ENCODE measurements around the gene HMCN2. TPM values are rescaled to one million over a fixed set of nuclear protein-coding genes. Genes with fewer than 3 reads are reported as not detected.
"Not testable (repeated sequence)": the region's sequence is repeated elsewhere in the genome, so short reads cannot be mapped to it uniquely, and the experiment has no call there.

HMCN2 gene
- total and polyA plus RNA-seq, 2 experiments from 2014 or later = not detected

DNA sequence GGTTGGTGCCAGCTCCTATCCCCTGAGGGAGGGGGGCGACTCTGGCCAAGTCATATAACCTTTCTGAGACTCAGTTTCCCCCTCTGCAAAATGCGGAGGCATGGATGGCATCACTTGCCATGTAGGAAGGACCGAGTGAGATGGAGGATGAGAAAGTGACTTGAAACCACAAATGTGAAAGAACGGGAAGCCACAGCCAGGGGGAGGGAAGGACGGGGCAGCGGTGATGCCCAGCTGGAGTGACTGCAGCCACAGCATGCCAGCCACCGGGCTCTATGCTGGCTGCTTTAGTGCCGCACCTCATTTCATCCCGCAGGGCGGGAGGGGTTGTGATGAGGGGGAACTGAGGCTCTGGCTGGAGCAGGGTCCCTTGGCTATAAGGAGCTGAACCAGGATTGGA lies 74.5 kb downstream of the HMCN2 start:
- 40 to 42% methylated on average over 9 to 10 of the region's 10 CpGs for WGBS, 2 experiments (ENCODE audit: low coverage in 1 of 2, low lambda C conversion rate in 2 of 2, missing lambda C conversion rate in 2 of 2)

GRCh38 chr9:130340557-130340956 lies 75.0 kb downstream of the HMCN2 start:
- H3K9me2 ChIP-seq (ENCODE audit: insufficient read depth); H3K36me3 ChIP-seq (ENCODE audit: low read depth); H3K79me2 ChIP-seq (ENCODE audit: insufficient read depth); H3K27me3 ChIP-seq (replicated peaks; ENCODE audit: insufficient read depth); H3K9ac ChIP-seq; H3K4me2 ChIP-seq (ENCODE audit: unreplicated experiment); H3K4me1 ChIP-seq (ENCODE audit: insufficient read depth); DNase-seq; H3F3A ChIP-seq (ENCODE audit: insufficient read depth); H3K27ac ChIP-seq; H3K4me3 ChIP-seq; H2AFZ ChIP-seq; H3K9me3 ChIP-seq (ENCODE audit: low read depth); H4K20me1 ChIP-seq (ENCODE audit: insufficient read depth): not testable (repeated sequence)
- in situ Hi-C loops (cut with MboI) = loop anchor here (25.0 kb wide), 1 partner anchor 453 kb away; no protein-coding TSS in a partner anchor
- WGBS, 2 experiments (ENCODE audit: low coverage in 1 of 2, low lambda C conversion rate in 2 of 2, missing lambda C conversion rate in 2 of 2) = 89 to 90% methylated on average over 17 of the region's 17 CpGs

More for the DNA sequence above, 74.5 kb downstream of the HMCN2 start:
- H3K9me3 ChIP-seq (ENCODE audit: low read depth) = no peaks in the 10 kb centered on the region
- no peaks in the 10 kb centered on the region for H3K79me2 ChIP-seq (ENCODE audit: insufficient read depth)
- H3K9ac ChIP-seq = no peak overlapping the region
- no peaks in the 10 kb centered on the region for H3K36me3 ChIP-seq (ENCODE audit: low read depth)
- H3F3A ChIP-seq (ENCODE audit: insufficient read depth) = no peaks in the 10 kb centered on the region
- no peaks in the 10 kb centered on the region for H3K4me1 ChIP-seq (ENCODE audit: insufficient read depth)
- no peak overlapping the region for H3K4me2 ChIP-seq (ENCODE audit: unreplicated experiment)
- peak; percentile 24 for DNase-seq
- no peaks in the 10 kb centered on the region for H3K9me2 ChIP-seq (ENCODE audit: insufficient read depth)
- no peaks in the 10 kb centered on the region for H4K20me1 ChIP-seq (ENCODE audit: insufficient read depth)
- no peak overlapping the region for H2AFZ ChIP-seq
- in situ Hi-C loops (cut with MboI) = loop anchor here (25.0 kb wide), 1 partner anchor 453 kb away; no protein-coding TSS in a partner anchor
- H3K4me3 ChIP-seq = no peak overlapping the region
- H3K27me3 ChIP-seq (replicated peaks; ENCODE audit: insufficient read depth) = 0 out of 2 replicates have a peak, but pooled peaks cover 4% of the 10 kb centered on the region
- TF ChIP-seq EZH2phosphoT487 (IDR thresholded peaks at IDR 0.05; ENCODE audit: insufficient read depth, low read depth) (no peak), EZH2 (IDR thresholded peaks at IDR 0.05; ENCODE audit: insufficient read depth, poor library complexity, severe bottlenecking) (no peak)
- no peak overlapping the region for H3K27ac ChIP-seq

DNA sequence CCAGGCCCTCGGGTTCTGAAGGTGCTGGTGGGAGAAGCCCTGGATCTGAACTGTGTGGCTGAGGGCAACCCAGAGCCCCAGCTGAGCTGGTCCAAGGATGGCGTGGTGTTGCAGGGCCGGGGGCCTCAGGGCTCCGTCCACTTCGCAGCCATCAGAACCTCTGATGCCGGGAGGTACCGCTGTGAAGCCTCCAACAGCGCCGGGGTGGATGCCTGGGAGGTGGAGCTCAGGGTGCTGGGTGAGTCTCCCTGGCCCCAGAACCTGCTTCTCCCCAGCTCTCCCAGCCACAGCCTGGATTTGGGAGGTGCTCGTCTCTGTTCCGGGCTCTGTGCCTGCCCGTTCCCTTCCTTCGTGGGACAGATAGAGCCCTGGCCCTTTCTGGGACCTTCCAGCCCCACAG lies 75.6 kb downstream of the HMCN2 start:
- no peak for TF ChIP-seq EZH2phosphoT487 (IDR thresholded peaks at IDR 0.05; ENCODE audit: insufficient read depth, low read depth)
- no peak for TF ChIP-seq EZH2 (IDR thresholded peaks at IDR 0.05; ENCODE audit: insufficient read depth, poor library complexity, severe bottlenecking)
- no peaks in the 10 kb centered on the region for H3K9me2 ChIP-seq (ENCODE audit: insufficient read depth)
- no peaks in the 10 kb centered on the region for H3K79me2 ChIP-seq (ENCODE audit: insufficient read depth)
- H3K9ac ChIP-seq = no peak overlapping the region
- H3K36me3 ChIP-seq (ENCODE audit: low read depth) = no peaks in the 10 kb centered on the region
- no peaks in the 10 kb centered on the region for H3K4me1 ChIP-seq (ENCODE audit: insufficient read depth)
- H3K9me3 ChIP-seq (ENCODE audit: low read depth) = no peaks in the 10 kb centered on the region
- in situ Hi-C loops (cut with MboI) = loop anchor here (25.0 kb wide), 1 partner anchor 454 kb away; no protein-coding TSS in a partner anchor
- H3F3A ChIP-seq (ENCODE audit: insufficient read depth) = no peaks in the 10 kb centered on the region
- no peaks in the 10 kb centered on the region for H4K20me1 ChIP-seq (ENCODE audit: insufficient read depth)
- no peak overlapping the region for H3K4me3 ChIP-seq
- no peaks in the 10 kb centered on the region for H3K27me3 ChIP-seq (replicated peaks; ENCODE audit: insufficient read depth)
- 77% methylated on average over 11 to 13 of the region's 13 CpGs for WGBS, 2 experiments (ENCODE audit: low coverage in 1 of 2, low lambda C conversion rate in 2 of 2, missing lambda C conversion rate in 2 of 2)
- H2AFZ ChIP-seq = no peak overlapping the region
- no peak for DNase-seq
- H3K4me2 ChIP-seq (ENCODE audit: unreplicated experiment) = no peak overlapping the region
- no peak overlapping the region for H3K27ac ChIP-seq

DNA sequence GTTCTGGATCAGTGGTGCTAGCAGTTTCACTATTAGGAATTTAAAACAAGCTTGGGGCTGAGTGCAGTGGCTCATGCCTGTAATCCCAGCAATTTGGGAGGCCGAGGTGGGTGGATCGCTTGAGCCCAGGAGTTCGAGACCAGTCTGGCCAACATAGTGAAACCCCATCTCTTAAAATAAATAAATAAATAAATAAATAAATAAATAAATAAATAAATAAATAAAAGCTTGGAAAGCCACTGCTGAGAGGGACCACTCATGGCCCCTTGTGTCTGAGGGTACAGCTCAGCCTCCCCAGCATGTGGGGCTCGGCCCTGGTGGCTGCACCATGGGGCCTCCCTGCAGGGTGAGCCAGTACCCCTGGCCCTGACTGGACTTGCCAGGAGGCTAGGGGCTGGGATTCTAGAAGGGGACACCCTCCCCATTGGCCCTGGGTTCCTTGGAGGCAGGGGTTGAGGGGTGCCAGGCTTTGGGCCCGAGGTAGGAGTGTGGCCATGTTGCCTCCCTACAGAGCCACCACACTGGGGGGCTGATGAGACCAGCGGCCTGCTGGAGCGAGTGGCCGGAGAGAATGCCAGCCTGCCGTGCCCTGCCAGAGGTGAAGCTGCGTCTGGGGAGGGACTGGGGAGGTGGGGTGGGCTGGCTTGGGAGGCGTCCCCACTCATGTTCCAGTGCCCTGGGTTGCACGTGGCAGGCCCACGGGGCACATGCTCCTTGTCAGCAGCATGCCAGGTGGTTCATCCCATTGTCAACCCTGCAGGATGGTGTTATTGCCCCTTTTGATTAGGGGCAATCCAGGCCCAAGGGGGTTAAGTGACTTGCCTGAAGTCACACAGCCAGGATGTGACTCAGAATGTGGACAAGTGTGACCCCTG lies 76.5 kb downstream of the HMCN2 start:
- no peaks in the 10 kb centered on the region for H3K4me1 ChIP-seq (ENCODE audit: insufficient read depth)
- no peaks in the 10 kb centered on the region for H4K20me1 ChIP-seq (ENCODE audit: insufficient read depth)
- H3K79me2 ChIP-seq (ENCODE audit: insufficient read depth) = no peaks in the 10 kb centered on the region
- no peak for TF ChIP-seq EZH2 (IDR thresholded peaks at IDR 0.05; ENCODE audit: insufficient read depth, poor library complexity, severe bottlenecking)
- no peak for TF ChIP-seq EZH2phosphoT487 (IDR thresholded peaks at IDR 0.05; ENCODE audit: insufficient read depth, low read depth)
- H3K9ac ChIP-seq = no peak overlapping the region
- WGBS, 2 experiments (ENCODE audit: low coverage in 1 of 2, low lambda C conversion rate in 2 of 2, missing lambda C conversion rate in 2 of 2) = 69 to 74% methylated on average over 12 to 13 of the region's 13 CpGs
- no peaks in the 10 kb centered on the region for H3K9me3 ChIP-seq (ENCODE audit: low read depth)
- no peak overlapping the region for H3K4me3 ChIP-seq
- no peaks in the 10 kb centered on the region for H3K9me2 ChIP-seq (ENCODE audit: insufficient read depth)
- H3K27me3 ChIP-seq (replicated peaks; ENCODE audit: insufficient read depth) = no peaks in the 10 kb centered on the region
- in situ Hi-C loops (cut with MboI) = loop anchor here (25.0 kb wide), 1 partner anchor 455 kb away; no protein-coding TSS in a partner anchor
- H3K4me2 ChIP-seq (ENCODE audit: unreplicated experiment) = no peak overlapping the region
- DNase-seq = no peak
- no peaks in the 10 kb centered on the region for H3K36me3 ChIP-seq (ENCODE audit: low read depth)
- no peak overlapping the region for H2AFZ ChIP-seq
- H3F3A ChIP-seq (ENCODE audit: insufficient read depth) = no peaks in the 10 kb centered on the region
- H3K27ac ChIP-seq = no peak overlapping the region

Data from GM23248 (cell line).